ENCODE results near the gene RAB40B. TPM values are rescaled to one million over a fixed set of nuclear protein-coding genes. Genes with fewer than 3 reads are reported as not detected.

RAB40B gene
- total RNA-seq, 3 donors from 2014 or later, result 21.0 to 52.4 (median 23.9) TPM

DNA sequence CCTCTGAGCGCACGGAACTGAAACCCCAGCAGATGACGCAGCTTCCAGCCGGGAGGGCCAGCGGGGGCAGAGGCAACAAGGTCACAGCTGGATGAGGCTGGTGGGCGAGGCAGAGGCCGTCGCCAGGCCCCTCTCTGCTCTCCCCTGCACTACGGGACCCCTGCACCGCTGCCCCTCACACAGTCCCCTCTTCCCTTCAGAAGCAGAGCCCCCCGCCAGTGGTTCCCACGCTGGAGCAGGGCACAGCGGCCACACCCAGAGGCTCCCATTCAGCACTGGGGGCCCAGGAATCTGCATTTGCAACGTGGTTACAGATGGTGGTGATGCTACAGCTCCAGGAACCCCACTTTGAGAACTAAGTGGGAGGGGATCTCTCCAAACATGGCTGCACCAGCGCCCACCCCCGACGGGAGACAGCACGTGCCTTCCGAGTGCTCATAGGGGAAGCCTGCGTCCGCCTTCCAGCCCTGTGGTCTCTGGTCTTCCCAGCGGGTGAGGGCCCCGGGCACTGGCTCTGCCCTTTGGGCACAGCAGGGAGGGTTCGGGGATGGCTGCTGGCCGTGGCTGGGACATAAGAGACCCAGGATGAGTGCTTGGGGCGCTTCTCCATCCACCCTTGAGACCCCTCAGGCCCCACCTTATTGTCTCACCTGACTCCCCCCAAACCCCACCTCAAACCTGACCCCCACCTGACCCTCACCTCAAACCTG, 4.7 kb upstream of the RAB40B start:
- ATAC-seq, result no peak
- intact Hi-C loops (cut with DNase I, micrococcal nuclease), result no loop called here
- peaks cover 5% of the 10 kb centered on the region for H3K36me3 ChIP-seq (ENCODE audit: low read depth)

DNA sequence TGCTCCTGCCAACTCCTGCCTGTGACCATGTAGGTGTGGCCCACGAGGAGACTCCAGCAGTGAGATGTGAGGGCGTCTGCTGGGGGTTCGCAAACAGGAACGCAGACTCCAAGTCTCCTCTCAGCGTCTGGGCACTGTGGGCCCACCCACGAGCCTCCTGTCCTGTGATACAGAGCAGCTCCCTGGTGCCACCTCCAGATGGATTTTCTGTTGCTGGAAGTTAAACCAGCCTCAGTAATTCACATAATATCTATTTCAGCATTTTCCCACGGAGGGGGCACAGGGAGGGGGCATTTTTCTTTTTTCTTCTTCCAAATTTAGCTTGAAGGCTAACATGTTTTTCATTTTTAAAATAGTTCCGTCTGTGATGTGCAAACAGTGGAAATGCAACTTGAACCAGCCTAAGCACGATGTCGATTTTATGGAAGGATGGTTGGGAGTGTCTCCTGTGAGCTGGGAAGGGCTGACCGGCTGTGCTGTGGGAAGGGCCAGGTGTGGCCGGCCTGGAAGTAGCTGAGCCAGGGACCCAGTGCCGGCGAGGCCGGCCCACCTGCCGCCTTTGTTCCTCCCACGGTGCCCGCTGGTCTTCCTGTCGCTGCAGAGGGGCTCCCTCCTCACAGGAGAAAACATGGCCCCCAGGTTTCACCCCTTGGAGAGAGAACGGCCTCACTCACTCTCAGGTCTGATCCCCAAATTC, 3.9 kb upstream of the RAB40B start:
- DNase-seq (peak; percentile 82 to 85 (median 83)), ATAC-seq (peak; percentile 64)
- intact Hi-C loops (cut with DNase I, micrococcal nuclease), result no loop called here
- H3K4me1 ChIP-seq (ENCODE audit: low read depth), result peaks cover 32% of the 10 kb centered on the region
- TF ChIP-seq, protein P1, sequence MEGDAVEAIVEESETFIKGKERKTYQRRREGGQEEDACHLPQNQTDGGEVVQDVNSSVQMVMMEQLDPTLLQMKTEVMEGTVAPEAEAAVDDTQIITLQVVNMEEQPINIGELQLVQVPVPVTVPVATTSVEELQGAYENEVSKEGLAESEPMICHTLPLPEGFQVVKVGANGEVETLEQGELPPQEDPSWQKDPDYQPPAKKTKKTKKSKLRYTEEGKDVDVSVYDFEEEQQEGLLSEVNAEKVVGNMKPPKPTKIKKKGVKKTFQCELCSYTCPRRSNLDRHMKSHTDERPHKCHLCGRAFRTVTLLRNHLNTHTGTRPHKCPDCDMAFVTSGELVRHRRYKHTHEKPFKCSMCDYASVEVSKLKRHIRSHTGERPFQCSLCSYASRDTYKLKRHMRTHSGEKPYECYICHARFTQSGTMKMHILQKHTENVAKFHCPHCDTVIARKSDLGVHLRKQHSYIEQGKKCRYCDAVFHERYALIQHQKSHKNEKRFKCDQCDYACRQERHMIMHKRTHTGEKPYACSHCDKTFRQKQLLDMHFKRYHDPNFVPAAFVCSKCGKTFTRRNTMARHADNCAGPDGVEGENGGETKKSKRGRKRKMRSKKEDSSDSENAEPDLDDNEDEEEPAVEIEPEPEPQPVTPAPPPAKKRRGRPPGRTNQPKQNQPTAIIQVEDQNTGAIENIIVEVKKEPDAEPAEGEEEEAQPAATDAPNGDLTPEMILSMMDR (IDR thresholded peaks at IDR 0.05), result no peak
- peaks cover 5% of the 10 kb centered on the region for H3K36me3 ChIP-seq (ENCODE audit: low read depth)
- no peaks in the 10 kb centered on the region for H3K9me3 ChIP-seq
- no peak overlapping the region for H3K4me3 ChIP-seq

More for the DNA sequence above, 4.7 kb upstream of the RAB40B start:
- Histone ChIP-seq H3K9me3 (no peaks in the 10 kb centered on the region), H3K4me1 (ENCODE audit: low read depth) (peaks cover 31% of the 10 kb centered on the region), H3K4me3 (no peak overlapping the region)
- peak in 2 of 3 donors; percentile 62 to 67 for DNase-seq
- TF ChIP-seq, protein P1 (IDR thresholded peaks at IDR 0.05), result no peak

DNA sequence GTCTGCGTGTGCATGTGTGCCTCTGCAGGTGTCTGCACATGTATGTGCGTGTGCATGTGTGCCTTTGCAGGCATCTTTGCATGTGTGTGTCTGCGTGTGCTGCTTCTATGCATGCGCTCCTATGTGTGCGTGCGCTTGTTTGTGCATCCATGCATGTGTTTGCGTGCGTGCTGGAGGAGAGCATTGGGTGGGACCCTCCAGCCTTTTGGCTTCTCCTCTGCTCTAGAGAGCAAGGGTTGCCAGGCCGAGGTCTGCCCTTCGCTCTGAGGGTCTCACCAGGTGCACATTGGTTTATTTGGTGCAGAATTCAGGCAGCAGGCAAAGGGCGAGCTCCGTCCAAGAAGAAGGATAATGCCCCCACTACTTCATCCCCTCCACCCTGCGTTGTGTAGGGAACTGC, 1.1 kb upstream of the RAB40B start:
- H3K4me1 ChIP-seq (ENCODE audit: low read depth), result peaks cover 37% of the 10 kb centered on the region

DNA sequence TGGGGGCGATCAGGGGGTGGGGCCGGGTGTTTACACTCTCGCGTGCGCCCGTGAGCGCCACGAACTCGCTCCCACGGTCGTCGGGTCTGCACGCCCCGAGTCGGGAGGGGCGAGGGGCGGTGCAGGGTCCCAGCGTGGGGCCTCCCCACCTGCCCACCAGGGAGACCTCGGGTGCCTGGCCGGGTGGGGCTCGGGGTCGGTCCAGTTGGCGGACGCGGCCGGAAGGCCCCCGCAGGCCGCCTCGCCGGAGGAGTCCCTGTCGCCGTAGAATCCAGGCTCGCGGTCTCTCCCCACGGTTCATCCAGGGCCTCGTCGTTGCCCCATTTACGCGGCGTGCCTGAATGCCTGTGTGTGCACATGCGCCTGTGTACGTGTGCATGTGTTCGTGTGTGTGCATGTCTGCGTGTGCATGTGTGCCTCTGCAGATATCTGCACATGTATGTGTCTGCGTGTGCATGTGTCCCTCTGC, 510 bp upstream of the RAB40B start:
- Histone ChIP-seq H3K4me3 (peak overlapping the region; percentile 61), H3K9me3 (peaks cover 7% of the 10 kb centered on the region), H3K4me1 (ENCODE audit: low read depth) (peaks cover 34% of the 10 kb centered on the region), H3K36me3 (ENCODE audit: low read depth) (peaks cover 5% of the 10 kb centered on the region)
- DNase-seq (no peak), ATAC-seq (peak; percentile 0)
- TF ChIP-seq, protein P1 (IDR thresholded peaks at IDR 0.05), result no peak
- intact Hi-C loops (cut with DNase I, micrococcal nuclease), result no loop called here

More for the DNA sequence above, 1.1 kb upstream of the RAB40B start:
- TF ChIP-seq, protein P1 (IDR thresholded peaks at IDR 0.05), result no peak
- intact Hi-C loops (cut with DNase I, micrococcal nuclease), result no loop called here
- peak in 1 of 3 donors; percentile 29 for DNase-seq
- Histone ChIP-seq H3K9me3 (peaks cover 5% of the 10 kb centered on the region), H3K4me3 (no peak overlapping the region), H3K36me3 (ENCODE audit: low read depth) (peaks cover 5% of the 10 kb centered on the region)
- no peak for ATAC-seq

DNA sequence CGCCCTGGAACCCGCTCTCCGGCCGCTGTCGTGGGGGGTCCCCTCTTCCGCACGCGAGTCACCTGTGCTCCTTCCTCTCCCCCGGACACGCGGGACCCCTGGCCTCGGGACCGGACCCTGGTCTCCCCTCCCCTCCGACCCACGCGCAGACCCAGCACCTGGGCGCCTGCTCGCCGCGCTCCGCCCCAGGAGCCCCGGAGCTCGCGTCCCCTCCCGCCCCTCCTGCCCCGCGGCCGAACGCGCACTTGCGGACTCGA, 762 bp downstream of the RAB40B start:
- Histone ChIP-seq H3K4me1 (ENCODE audit: low read depth) (peaks cover 27% of the 10 kb centered on the region), H3K4me3 (peak overlapping the region; percentile 61), H3K9me3 (peaks cover 7% of the 10 kb centered on the region), H3K36me3 (ENCODE audit: low read depth) (peaks cover 5% of the 10 kb centered on the region)
- DNase-seq, result peak in 1 of 3 donors; percentile 59
- TF ChIP-seq, protein P1 (IDR thresholded peaks at IDR 0.05), result no peak
- intact Hi-C loops (cut with DNase I, micrococcal nuclease), result no loop called here
- ATAC-seq, result no peak

Data from mucosa of descending colon (tissue), 3 donors.